Measurements from ENCODE around the gene OOSP4B.
"Not testable (repeated sequence)": the region's sequence is repeated elsewhere in the genome, so short reads cannot be mapped to it uniquely, and the experiment has no call there.

The OOSP4B gene

GRCh38 chr11:60059521-60060240, 42.7 kb downstream of the OOSP4B start:
- DNase-seq (ENCODE audit: low read depth): no peak

- DNase-seq (ENCODE audit: low read depth): no peak
Observed at GRCh38 chr11:60064111-60064510, 47.1 kb downstream of the OOSP4B start.

GRCh38 chr11:60065801-60066200, 48.8 kb downstream of the OOSP4B start:
- DNase-seq (ENCODE audit: low read depth): no peak

GRCh38 chr11:60069450-60069849, 52.5 kb downstream of the OOSP4B start:
- no peak for DNase-seq (ENCODE audit: low read depth)

- not testable (repeated sequence) for DNase-seq (ENCODE audit: low read depth)
Observed at GRCh38 chr11:60071644-60072043, 54.7 kb downstream of the OOSP4B start.

- no peak for DNase-seq (ENCODE audit: low read depth)
Observed at GRCh38 chr11:60077216-60077817, 60.3 kb downstream of the OOSP4B start.

- no peak for DNase-seq (ENCODE audit: low read depth)
Observed at GRCh38 chr11:60077981-60078380, 61.0 kb downstream of the OOSP4B start.

GRCh38 chr11:60078745-60079144, 61.8 kb downstream of the OOSP4B start:
- DNase-seq (ENCODE audit: low read depth): no peak

GRCh38 chr11:60080535-60080934, 63.6 kb downstream of the OOSP4B start:
- no peak for DNase-seq (ENCODE audit: low read depth)
